ENCODE measurements around the gene SYT1.

DNA sequence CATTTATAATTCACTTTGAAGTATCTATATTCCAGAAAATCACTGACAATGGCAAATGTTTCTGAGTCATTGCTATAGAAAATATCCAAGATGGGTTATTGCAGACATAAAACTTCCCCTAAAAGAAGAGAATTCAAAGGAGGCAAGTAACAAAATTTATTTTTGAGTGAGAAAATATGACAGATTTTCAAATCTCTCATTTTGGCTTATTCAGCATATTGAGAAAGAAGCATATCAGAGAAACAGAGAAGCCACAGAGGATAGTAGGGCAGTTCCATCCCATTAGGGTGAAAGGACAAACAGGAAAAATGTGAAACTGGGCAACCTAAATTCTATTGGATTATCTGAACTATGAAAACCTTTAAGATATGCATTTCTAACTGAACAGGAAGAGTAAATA is 85.0 kb downstream of the SYT1 start:
- TF ChIP-seq EP300 (IDR thresholded peaks at IDR 0.05), result no peak
- TF ChIP-seq, protein P1, sequence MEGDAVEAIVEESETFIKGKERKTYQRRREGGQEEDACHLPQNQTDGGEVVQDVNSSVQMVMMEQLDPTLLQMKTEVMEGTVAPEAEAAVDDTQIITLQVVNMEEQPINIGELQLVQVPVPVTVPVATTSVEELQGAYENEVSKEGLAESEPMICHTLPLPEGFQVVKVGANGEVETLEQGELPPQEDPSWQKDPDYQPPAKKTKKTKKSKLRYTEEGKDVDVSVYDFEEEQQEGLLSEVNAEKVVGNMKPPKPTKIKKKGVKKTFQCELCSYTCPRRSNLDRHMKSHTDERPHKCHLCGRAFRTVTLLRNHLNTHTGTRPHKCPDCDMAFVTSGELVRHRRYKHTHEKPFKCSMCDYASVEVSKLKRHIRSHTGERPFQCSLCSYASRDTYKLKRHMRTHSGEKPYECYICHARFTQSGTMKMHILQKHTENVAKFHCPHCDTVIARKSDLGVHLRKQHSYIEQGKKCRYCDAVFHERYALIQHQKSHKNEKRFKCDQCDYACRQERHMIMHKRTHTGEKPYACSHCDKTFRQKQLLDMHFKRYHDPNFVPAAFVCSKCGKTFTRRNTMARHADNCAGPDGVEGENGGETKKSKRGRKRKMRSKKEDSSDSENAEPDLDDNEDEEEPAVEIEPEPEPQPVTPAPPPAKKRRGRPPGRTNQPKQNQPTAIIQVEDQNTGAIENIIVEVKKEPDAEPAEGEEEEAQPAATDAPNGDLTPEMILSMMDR (IDR thresholded peaks at IDR 0.05), result no peak
